Vagina (tissue), 2 donors: Measurements from ENCODE around the gene BEX5. TPM values are rescaled to one million over a fixed set of nuclear protein-coding genes. Genes with fewer than 3 reads are reported as not detected.

Experiments
- DNase-seq, 2 donors: peaks; one replicate each; pipeline ENCODE4 v3.0.0-alpha.2; 2017; ENCODE audit errors: extremely low spot score in 2 of 2
- H3K27ac ChIP-seq: fragments of 200-600 bp; sonication (generic); one replicate; pipeline ENCODE4 v1.5.1; 2019
- H3K27me3 ChIP-seq: fragments of 200-600 bp; sonication (generic); one replicate; pipeline ENCODE4 v1.5.1; 2019
- H3K36me3 ChIP-seq, 2 donors: fragments of 200-600 bp; sonication (generic); one replicate each; pipeline ENCODE4 v1.5.1; 2017 to 2019
- H3K4me1 ChIP-seq: fragments of 200-600 bp; sonication (generic); one replicate; pipeline ENCODE4 v1.5.1; 2019
- H3K4me3 ChIP-seq, 2 donors: fragments of 200-600 bp; sonication (generic); 1 replicate in 1 of 2; 2 replicates in 1 of 2; pipeline ENCODE4 v1.5.1; 2016 to 2019
- H3K9me3 ChIP-seq: fragments of 200-600 bp; sonication (generic); one replicate; pipeline ENCODE4 v1.5.1; 2019
- CTCF ChIP-seq, 3 experiments: fragments of 450-650 bp in 2 of 3; fragments of 200-600 bp in 1 of 3; sonication (generic) in 1 of 3; IDR thresholded peaks; one replicate each; pipeline ENCODE4 v1.5.1; 2017 to 2019; ENCODE audit warnings: antibody characterized with exemption in 3 of 3, mild to moderate bottlenecking in 2 of 3, moderate library complexity in 2 of 3
- POLR2A ChIP-seq, 2 donors: fragments of 450-650 bp; IDR thresholded peaks; one replicate each; pipeline ENCODE4 v1.6.1; 2017; ENCODE audit warnings: antibody characterized with exemption in 2 of 2, mild to moderate bottlenecking in 2 of 2, moderate library complexity in 2 of 2
- POLR2AphosphoS5 ChIP-seq, 2 donors: sonication (generic); formaldehyde crosslinking; IDR thresholded peaks; one replicate each; pipeline ENCODE4 v1.9.0; 2017; ENCODE audit warnings: antibody characterized with exemption in 2 of 2, mild to moderate bottlenecking in 2 of 2, low read depth in 1 of 2; ENCODE audit not compliant: insufficient read depth in 1 of 2
- intact Hi-C: fragments of 100-400 bp; cut with DNase I; formaldehyde crosslinking; loops from one replicate; pipeline ENCODE4 v1.15.1; 2023
- total RNA-seq: library from RNA; depleted of rRNA; stranded (reverse); fragments of >200 nt; gene quantifications from one replicate; pipeline ENCODE4 v1.2.3, GENCODE V29; 2016

BEX5 gene
- total RNA-seq, 1 donor from 2014 or later = not detected

- no peak overlapping the region for H3K4me3 ChIP-seq
- TF ChIP-seq CTCF (IDR thresholded peaks at IDR 0.05) (no peak), POLR2AphosphoS5 (IDR thresholded peaks at IDR 0.05; ENCODE audit: insufficient read depth in 1 of 2, low read depth in 1 of 2) (no peak), POLR2A (IDR thresholded peaks at IDR 0.05) (no peak)
- H3K27me3 ChIP-seq = no peaks in the 10 kb centered on the region
- no peak overlapping the region for H3K27ac ChIP-seq
- H3K36me3 ChIP-seq = no peaks in the 10 kb centered on the region
- H3K9me3 ChIP-seq = no peaks in the 10 kb centered on the region
- no peak for DNase-seq
- no peaks in the 10 kb centered on the region for H3K4me1 ChIP-seq
- intact Hi-C loops = no loop called here
These were observed 40.0 kb downstream of the BEX5 start for GRCh38 chrX:102115748-102116147.

- Histone ChIP-seq H3K4me1 (no peaks in the 10 kb centered on the region), H3K36me3 (no peaks in the 10 kb centered on the region), H3K4me3 (no peak overlapping the region), H3K9me3 (no peaks in the 10 kb centered on the region), H3K27me3 (no peaks in the 10 kb centered on the region), H3K27ac (no peak overlapping the region)
- intact Hi-C loops = no loop called here
- DNase-seq = no peak
- TF ChIP-seq POLR2A (IDR thresholded peaks at IDR 0.05) = no peak
- TF ChIP-seq CTCF (IDR thresholded peaks at IDR 0.05) = no peak
- no peak for TF ChIP-seq POLR2AphosphoS5 (IDR thresholded peaks at IDR 0.05; ENCODE audit: insufficient read depth in 1 of 2, low read depth in 1 of 2)
These were observed 42.4 kb downstream of the BEX5 start for GRCh38 chrX:102113367-102113766.

Other genes with a start within 250 kb of the BEX5 start
- 8.3 TPM for gene ZMAT1, start 223.9 kb downstream of the BEX5 start, total RNA-seq
- 14.7 TPM for gene TCEAL2, start 30.3 kb downstream of the BEX5 start, total RNA-seq
- 1.7 TPM for gene TCEAL6, start 13.5 kb downstream of the BEX5 start, total RNA-seq
- gene TCP11X1, start 59.3 kb upstream of the BEX5 start, total RNA-seq = not detected
- gene NXF2, start 91.2 kb upstream of the BEX5 start, total RNA-seq = not detected